Tibial nerve (tissue), 4 donors: ENCODE data around the gene PSMD9. TPM values are rescaled to one million over a fixed set of nuclear protein-coding genes. Genes with fewer than 3 reads are reported as not detected.

Experiments
- DNase-seq, 2 donors: peaks; one replicate each; pipeline ENCODE4 v3.0.0-alpha.2; 2019; ENCODE audit warnings: low spot score in 2 of 2
- H3K27ac ChIP-seq, 4 donors: fragments of 200-600 bp; sonication (generic) in 3 of 4; one replicate each; pipeline ENCODE4 v1.5.1; 2017 to 2019; ENCODE audit warnings: mild to moderate bottlenecking in 1 of 4
- H3K27me3 ChIP-seq, 2 donors: fragments of 200-600 bp; sonication (generic) in 1 of 2; one replicate each; pipeline versions ENCODE4 v1.5.1 to v1.6.0; 2017 to 2019
- H3K36me3 ChIP-seq, 3 donors: fragments of 200-600 bp; sonication (generic); one replicate each; pipeline ENCODE4 v1.5.1; 2018 to 2019
- H3K4me1 ChIP-seq, 4 donors: fragments of 200-600 bp; sonication (generic) in 3 of 4; one replicate each; pipeline ENCODE4 v1.5.1; 2017 to 2019
- H3K4me3 ChIP-seq, 4 donors: fragments of 200-600 bp; sonication (generic) in 3 of 4; one replicate each; pipeline ENCODE4 v1.5.1; 2017 to 2019; ENCODE audit warnings: mild to moderate bottlenecking in 1 of 4, moderate library complexity in 1 of 4
- H3K9me3 ChIP-seq, 4 donors: fragments of 200-600 bp; sonication (generic) in 3 of 4; one replicate each; pipeline ENCODE4 v1.5.1; 2017 to 2019
- EP300 ChIP-seq, 2 donors: sonication (generic); formaldehyde crosslinking; IDR thresholded peaks; one replicate each; pipeline ENCODE4 v1.6.1; 2017; ENCODE audit warnings: antibody characterized with exemption in 2 of 2, mild to moderate bottlenecking in 1 of 2
- POLR2A ChIP-seq, 2 donors: fragments of 450-650 bp; IDR thresholded peaks; one replicate each; pipeline ENCODE4 v1.6.1; 2017; ENCODE audit warnings: antibody characterized with exemption in 2 of 2, mild to moderate bottlenecking in 2 of 2, moderate library complexity in 2 of 2
- WGBS, 2 donors: methylation state at CpG; one replicate each; pipeline ENCODE4 v1.1.5; 2018; 5-methylcytosine and 5-hydroxymethylcytosine counted together
- total RNA-seq, 4 donors: library from RNA; depleted of rRNA; stranded (reverse); fragments of >200 nt; gene quantifications; one replicate each; pipeline ENCODE4 v1.1.0, GENCODE V29; 2016
- TF ChIP-seq, protein P1 (sequence below), 5 experiments: fragments of 200-600 bp in 3 of 5; fragments of 450-650 bp in 2 of 5; sonication (generic) in 3 of 5; IDR thresholded peaks; one replicate each; pipeline ENCODE4 v1.5.1; 2016 to 2019; ENCODE audit warnings: antibody characterized with exemption in 5 of 5, mild to moderate bottlenecking in 3 of 5, moderate library complexity in 2 of 5

PSMD9 gene, protein sequence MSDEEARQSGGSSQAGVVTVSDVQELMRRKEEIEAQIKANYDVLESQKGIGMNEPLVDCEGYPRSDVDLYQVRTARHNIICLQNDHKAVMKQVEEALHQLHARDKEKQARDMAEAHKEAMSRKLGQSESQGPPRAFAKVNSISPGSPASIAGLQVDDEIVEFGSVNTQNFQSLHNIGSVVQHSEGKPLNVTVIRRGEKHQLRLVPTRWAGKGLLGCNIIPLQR
- 10 to 100 TPM; 22.4 to 47.7 (median 42.8) TPM for total RNA-seq

- peak within 1 kb of the TSS; percentile 60 to 88 (median 73) for H3K4me3 ChIP-seq
- H3K9me3 ChIP-seq = no peaks in the 10 kb centered on the region
- WGBS, 2 donors = 1% methylated on average over 33 to 62 of the region's 67 CpGs
- H3K36me3 ChIP-seq = peaks cover 0 to 15% (median 0%) of the 10 kb centered on the region in 3 donors
- TF ChIP-seq EP300 (IDR thresholded peaks at IDR 0.05) (peak; percentile 93 to 94), POLR2A (IDR thresholded peaks at IDR 0.05) (peak in 1 of 2 donors; percentile 42)
- TF ChIP-seq, protein P1, sequence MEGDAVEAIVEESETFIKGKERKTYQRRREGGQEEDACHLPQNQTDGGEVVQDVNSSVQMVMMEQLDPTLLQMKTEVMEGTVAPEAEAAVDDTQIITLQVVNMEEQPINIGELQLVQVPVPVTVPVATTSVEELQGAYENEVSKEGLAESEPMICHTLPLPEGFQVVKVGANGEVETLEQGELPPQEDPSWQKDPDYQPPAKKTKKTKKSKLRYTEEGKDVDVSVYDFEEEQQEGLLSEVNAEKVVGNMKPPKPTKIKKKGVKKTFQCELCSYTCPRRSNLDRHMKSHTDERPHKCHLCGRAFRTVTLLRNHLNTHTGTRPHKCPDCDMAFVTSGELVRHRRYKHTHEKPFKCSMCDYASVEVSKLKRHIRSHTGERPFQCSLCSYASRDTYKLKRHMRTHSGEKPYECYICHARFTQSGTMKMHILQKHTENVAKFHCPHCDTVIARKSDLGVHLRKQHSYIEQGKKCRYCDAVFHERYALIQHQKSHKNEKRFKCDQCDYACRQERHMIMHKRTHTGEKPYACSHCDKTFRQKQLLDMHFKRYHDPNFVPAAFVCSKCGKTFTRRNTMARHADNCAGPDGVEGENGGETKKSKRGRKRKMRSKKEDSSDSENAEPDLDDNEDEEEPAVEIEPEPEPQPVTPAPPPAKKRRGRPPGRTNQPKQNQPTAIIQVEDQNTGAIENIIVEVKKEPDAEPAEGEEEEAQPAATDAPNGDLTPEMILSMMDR (IDR thresholded peaks at IDR 0.05) = peak; percentile 55 to 75 (median 61)
- peaks cover 0 to 43% (median 17%) of the 10 kb centered on the region in 4 donors for H3K4me1 ChIP-seq
- H3K27ac ChIP-seq = peak within 1 kb of the TSS; percentile 79 to 97 (median 92)
- no peaks in the 10 kb centered on the region for H3K27me3 ChIP-seq
- peak; percentile 97 for DNase-seq
Measured at GRCh38 chr12:121888478-121889273, at the start of gene PSMD9. PSMD9 (plus strand) TSS chr12:121888790; CDS start chr12:121888857, 67 bp downstream.

DNA sequence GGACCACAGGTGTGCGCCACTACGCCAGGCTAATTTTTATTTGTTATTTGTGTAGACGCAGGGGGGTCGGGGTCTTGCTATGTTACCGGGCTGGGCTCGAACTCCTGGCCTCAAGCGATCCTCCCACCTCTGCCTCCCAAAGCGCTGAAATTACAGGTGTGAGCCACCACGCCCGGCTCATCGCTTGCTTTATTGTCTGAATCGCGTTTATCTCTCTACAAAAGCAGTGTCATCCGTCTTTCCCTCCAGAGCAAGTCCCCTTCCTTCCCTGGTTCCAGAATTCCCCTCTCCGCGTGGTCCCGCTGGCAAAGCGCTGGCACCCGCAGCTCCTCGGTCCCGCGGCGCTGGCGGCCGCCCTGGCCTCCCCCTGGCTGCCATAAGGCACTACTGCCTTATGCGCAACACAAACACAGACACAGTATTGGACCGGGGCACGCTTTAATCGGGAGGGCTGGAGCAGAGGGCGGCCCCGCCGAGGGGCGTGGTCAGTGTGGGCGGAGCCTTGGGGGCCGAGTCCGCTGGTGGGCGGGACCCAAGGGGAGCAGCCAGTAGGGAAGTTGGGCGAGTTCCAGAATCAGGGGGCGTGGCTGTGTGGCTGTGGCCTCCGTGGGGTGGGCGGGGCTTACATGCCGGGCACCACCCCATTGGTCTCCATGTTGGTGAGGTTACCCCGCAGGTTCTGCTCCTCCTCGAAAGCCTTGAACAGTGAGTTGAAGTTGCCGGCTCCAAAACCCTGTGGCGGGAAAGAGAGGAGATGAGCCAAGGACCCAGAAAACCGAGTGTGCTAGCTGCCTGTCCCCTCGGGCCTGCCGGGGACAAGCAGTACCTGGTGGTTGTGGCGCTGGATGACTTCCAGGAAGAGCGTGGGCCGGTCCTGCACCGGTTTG, 49.2 kb upstream of the PSMD9 start:
- Histone ChIP-seq H3K4me3 (peak overlapping the region; percentile 38 to 58 (median 48)), H3K4me1 (peaks cover 0 to 15% (median 5%) of the 10 kb centered on the region in 4 donors), H3K9me3 (no peaks in the 10 kb centered on the region), H3K36me3 (no peaks in the 10 kb centered on the region), H3K27me3 (no peaks in the 10 kb centered on the region), H3K27ac (peak overlapping the region in 3 of 4 donors; percentile 9 to 76 (median 62))
- 14 to 15% methylated on average over 41 to 47 of the region's 53 CpGs for WGBS, 2 donors
- TF ChIP-seq POLR2A (IDR thresholded peaks at IDR 0.05) (peak in 1 of 2 donors; percentile 41), EP300 (IDR thresholded peaks at IDR 0.05) (peak; percentile 49 to 58)
- TF ChIP-seq, protein P1 (IDR thresholded peaks at IDR 0.05) = peak in 4 of 5 experiments; percentile 30 to 51 (median 42)
- peak; percentile 100 for DNase-seq

- TF ChIP-seq, protein P1 (IDR thresholded peaks at IDR 0.05) = no peak
- TF ChIP-seq POLR2A (IDR thresholded peaks at IDR 0.05) = no peak
- no peak for TF ChIP-seq EP300 (IDR thresholded peaks at IDR 0.05)
- WGBS, 2 donors = 74 to 78% methylated on average over 24 of the region's 24 CpGs
- no peaks in the 10 kb centered on the region for H3K36me3 ChIP-seq
- peaks cover 0 to 15% (median 5%) of the 10 kb centered on the region in 4 donors for H3K4me1 ChIP-seq
- no peaks in the 10 kb centered on the region for H3K9me3 ChIP-seq
- H3K27ac ChIP-seq = peak overlapping the region in 3 of 4 donors; percentile 9 to 76 (median 62)
- no peak for DNase-seq
- H3K27me3 ChIP-seq = no peaks in the 10 kb centered on the region
- peak overlapping the region; percentile 38 to 58 (median 48) for H3K4me3 ChIP-seq
Measured at GRCh38 chr12:121839993-121840761, 48.4 kb upstream of the PSMD9 start.

DNA sequence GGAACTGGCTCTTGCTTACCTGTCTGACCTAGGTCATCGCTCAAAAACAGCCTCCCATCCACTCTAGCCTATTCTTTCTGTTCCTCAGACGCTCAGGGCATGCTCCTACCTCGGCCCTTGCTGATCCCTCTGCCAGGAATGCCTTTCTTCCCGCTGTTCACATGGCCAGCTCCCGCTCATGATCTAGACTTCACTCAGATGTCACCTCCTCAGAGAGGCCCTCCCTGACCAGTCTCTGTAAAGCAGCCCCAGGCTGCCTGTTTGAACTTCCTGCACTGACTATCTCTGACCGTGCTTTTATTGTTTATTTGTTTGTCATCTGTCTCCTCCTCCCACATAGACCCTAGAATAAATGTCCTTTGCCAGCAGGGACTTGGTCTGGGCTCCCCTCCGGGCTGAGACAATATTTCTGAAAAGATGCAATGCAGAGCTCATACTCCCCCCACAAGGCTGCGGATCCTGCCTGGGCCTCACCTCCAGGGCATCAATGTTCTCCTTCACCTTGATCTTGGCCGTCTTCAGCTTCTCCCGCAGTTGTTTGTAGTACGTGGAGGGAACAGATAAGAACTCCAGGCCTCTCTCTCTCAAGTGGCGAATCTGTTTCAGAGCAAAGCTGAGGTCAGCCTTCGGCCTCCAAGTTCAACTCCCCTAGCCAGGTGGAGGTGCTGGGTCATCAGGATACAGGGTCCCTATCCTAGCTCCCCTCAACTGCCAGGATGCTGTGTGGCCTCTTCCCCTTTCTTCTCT, 45.2 kb upstream of the PSMD9 start:
- TF ChIP-seq POLR2A (IDR thresholded peaks at IDR 0.05) (no peak), EP300 (IDR thresholded peaks at IDR 0.05) (no peak)
- TF ChIP-seq, protein P1 (IDR thresholded peaks at IDR 0.05) = no peak
- 60 to 69% methylated on average over 13 of the region's 13 CpGs for WGBS, 2 donors
- H3K4me1 ChIP-seq = peaks cover 0 to 15% (median 5%) of the 10 kb centered on the region in 4 donors
- no peaks in the 10 kb centered on the region for H3K27me3 ChIP-seq
- no peak overlapping the region for H3K27ac ChIP-seq
- H3K4me3 ChIP-seq = no peak overlapping the region
- no peaks in the 10 kb centered on the region for H3K9me3 ChIP-seq
- no peak for DNase-seq
- no peaks in the 10 kb centered on the region for H3K36me3 ChIP-seq
